H9 (cell line): ENCODE measurements around the gene KLHL13. TPM values are rescaled to one million over a fixed set of nuclear protein-coding genes. Genes with fewer than 3 reads are reported as not detected.

ENCODE experiments used
- DNase-seq: peaks from one replicate; pipeline ENCODE4 v3.0.0-alpha.2; 2017
- H2AFZ ChIP-seq: one replicate; pipeline ENCODE4 v1.6.1; 2013; ENCODE audit warnings: mild to moderate bottlenecking, low read length, control low read depth, moderate library complexity
- H2AK5ac ChIP-seq: 2 replicates; pipeline ENCODE4 v1.6.1; 2013; ENCODE audit warnings: low read length, control low read depth, mixed read lengths; ENCODE audit not compliant: insufficient read length
- H2BK120ac ChIP-seq: one replicate; pipeline ENCODE4 v1.6.1; 2013; ENCODE audit warnings: low read depth, mild to moderate bottlenecking, low read length, control low read depth, inconsistent platforms; ENCODE audit not compliant: poor library complexity, severe bottlenecking
- H2BK12ac ChIP-seq: 2 replicates; pipeline ENCODE4 v1.6.1; 2013; ENCODE audit warnings: low read length, control low read depth, mixed read lengths, low read depth; ENCODE audit not compliant: insufficient read length
- H2BK15ac ChIP-seq: 2 replicates; pipeline ENCODE4 v1.6.1; 2013; ENCODE audit warnings: low read depth, low read length, control low read depth
- H2BK20ac ChIP-seq: one replicate; pipeline ENCODE4 v1.6.1; 2013; ENCODE audit warnings: low read depth, mild to moderate bottlenecking, low read length, control low read depth, inconsistent platforms; ENCODE audit not compliant: poor library complexity, severe bottlenecking
- H2BK5ac ChIP-seq: 2 replicates; pipeline ENCODE4 v1.6.1; 2013; ENCODE audit warnings: low read length, control low read depth, mixed read lengths; ENCODE audit not compliant: insufficient read length
- H3K14ac ChIP-seq: 2 replicates; pipeline ENCODE4 v1.6.1; 2013; ENCODE audit warnings: low read length, control low read depth; ENCODE audit not compliant: insufficient read depth
- H3K18ac ChIP-seq: 2 replicates; pipeline ENCODE4 v1.6.1; 2013; ENCODE audit warnings: low read depth, mild to moderate bottlenecking, mixed read lengths, low read length, control low read depth; ENCODE audit not compliant: insufficient read length
- H3K23ac ChIP-seq: 2 replicates; pipeline ENCODE4 v1.6.1; 2013; ENCODE audit warnings: low read length, control low read depth, mixed read lengths, low read depth; ENCODE audit not compliant: insufficient read length
- H3K23me2 ChIP-seq: 2 replicates; pipeline ENCODE4 v1.6.1; 2013; ENCODE audit warnings: low read depth, mild to moderate bottlenecking, mixed read lengths, low read length, control low read depth; ENCODE audit not compliant: insufficient read length, poor library complexity, severe bottlenecking
- H3K27ac ChIP-seq: 2 replicates; pipeline ENCODE4 v1.5.1; 2013; ENCODE audit warnings: low read length, control low read depth, mixed read lengths, low read depth; ENCODE audit not compliant: insufficient read length
- H3K27me3 ChIP-seq: 2 replicates; pipeline ENCODE4 v1.6.1; 2013; ENCODE audit warnings: low read length, control low read depth, inconsistent platforms; ENCODE audit not compliant: insufficient read depth
- H3K4ac ChIP-seq: 2 replicates; pipeline ENCODE4 v1.6.1; 2013; ENCODE audit warnings: low read depth, mild to moderate bottlenecking, control low read depth, inconsistent platforms, low read length, moderate library complexity
- H3K4me1 ChIP-seq: 2 replicates; pipeline ENCODE4 v1.6.1; 2013; ENCODE audit warnings: low read length, control low read depth, inconsistent platforms; ENCODE audit not compliant: insufficient read depth
- H3K4me2 ChIP-seq: 2 replicates; pipeline ENCODE4 v1.6.1; 2013; ENCODE audit warnings: low read length, control low read depth, mixed read lengths; ENCODE audit not compliant: insufficient read length, insufficient read depth
- H3K56ac ChIP-seq: 2 replicates; pipeline ENCODE4 v1.6.1; 2013; ENCODE audit warnings: low read depth, mild to moderate bottlenecking, mixed read lengths, low read length, control low read depth; ENCODE audit not compliant: insufficient read length
- H3K79me1 ChIP-seq: 2 replicates; pipeline ENCODE4 v1.6.1; 2013; ENCODE audit warnings: low read depth, mild to moderate bottlenecking, moderate library complexity, low read length, control low read depth, inconsistent platforms; ENCODE audit not compliant: insufficient read depth, poor library complexity, severe bottlenecking
- H3K79me2 ChIP-seq: 2 replicates; pipeline ENCODE4 v1.6.1; 2013; ENCODE audit warnings: low read length, control low read depth, inconsistent platforms; ENCODE audit not compliant: insufficient read depth
- H3K9ac ChIP-seq: 2 replicates; pipeline ENCODE4 v1.6.1; 2013; ENCODE audit warnings: low read length, control low read depth, mixed read lengths; ENCODE audit not compliant: insufficient read length; ENCODE audit errors: extremely low read depth
- H3K9me3 ChIP-seq: one replicate; pipeline ENCODE4 v1.6.1; 2013; ENCODE audit warnings: low read depth, low read length, inconsistent platforms; ENCODE audit not compliant: control insufficient read depth
- H3T11ph ChIP-seq: one replicate; pipeline ENCODE4 v1.6.1; 2013; ENCODE audit warnings: mild to moderate bottlenecking, low read length, control low read depth, inconsistent platforms
- H4K20me1 ChIP-seq: one replicate; pipeline ENCODE4 v1.6.1; 2013; ENCODE audit not compliant: control insufficient read depth, insufficient read length, insufficient read depth
- H4K5ac ChIP-seq: 2 replicates; pipeline ENCODE4 v1.6.1; 2013; ENCODE audit warnings: low read depth, mild to moderate bottlenecking, mixed read lengths, low read length, control low read depth; ENCODE audit not compliant: insufficient read length
- H4K8ac ChIP-seq: replicated peaks from 2 replicates; pipeline ENCODE4 v1.6.1; 2013; ENCODE audit warnings: low read length, control low read depth, mixed read lengths, low read depth; ENCODE audit not compliant: insufficient read length
- H4K91ac ChIP-seq: 2 replicates; pipeline ENCODE4 v1.6.1; 2013; ENCODE audit warnings: low read depth, mild to moderate bottlenecking, moderate library complexity, mixed read lengths, low read length, control low read depth; ENCODE audit not compliant: insufficient read length
- H3K27ac Mint-ChIP-seq, 3 experiments: 2 replicates in 2 of 3; 3 replicates in 1 of 3; pipeline ENCODE4 v1.8.0; 2020 to 2021; ENCODE audit warnings: mixed read lengths in 3 of 3, mild to moderate bottlenecking in 1 of 3, moderate library complexity in 1 of 3
- H3K27me3 Mint-ChIP-seq: 2 replicates; pipeline ENCODE4 v1.8.0; 2021; ENCODE audit warnings: low read depth, mild to moderate bottlenecking, moderate library complexity, mixed read lengths
- H3K36me3 Mint-ChIP-seq, 3 experiments: 2 replicates in 2 of 3; 3 replicates in 1 of 3; pipeline ENCODE4 v1.8.0; 2020 to 2021; ENCODE audit warnings: low read depth in 3 of 3, mixed read lengths in 3 of 3; ENCODE audit not compliant: insufficient read depth in 1 of 3
- H3K4me1 Mint-ChIP-seq, 2 experiments: 2 replicates each; pipeline ENCODE4 v1.8.0; 2020; ENCODE audit warnings: mixed read lengths in 2 of 2
- H3K4me3 Mint-ChIP-seq, 2 experiments: 2 replicates in 1 of 2; 3 replicates in 1 of 2; pipeline ENCODE4 v1.8.0; 2020 to 2021; ENCODE audit warnings: mild to moderate bottlenecking in 2 of 2, mixed read lengths in 2 of 2, moderate library complexity in 1 of 2
- H3K9me3 Mint-ChIP-seq, 2 experiments: 2 replicates in 1 of 2; 3 replicates in 1 of 2; pipeline ENCODE4 v1.8.0; 2020; ENCODE audit warnings: mild to moderate bottlenecking in 2 of 2, mixed read lengths in 2 of 2, moderate library complexity in 1 of 2
- WGBS: extraction: QIAGEN DNeasy Blood & Tissue Kit; methylation state at CpG from one replicate; pipeline ENCODE4 v1.1.7; 2013; ENCODE audit warnings: missing lambda C conversion rate, low lambda C conversion rate, mixed read lengths; ENCODE audit not compliant: insufficient read length; ENCODE audit errors: extremely low coverage; 5-methylcytosine and 5-hydroxymethylcytosine counted together
- total RNA-seq: library from RNA; stranded (reverse); gene quantifications from 2 replicates; pipeline ENCODE4 v1.2.1, GENCODE V29; 2021
- TF ChIP-seq, protein P1 (sequence below): fragments of 200-600 bp; sonication (generic); conservative IDR thresholded peaks from 3 replicates; pipeline ENCODE4 v1.8.0; 2021; ENCODE audit warnings: antibody characterized with exemption, mild to moderate bottlenecking

KLHL13 gene
- total RNA-seq, 1 experiment from 2014 or later: 4.1 TPM

DNA sequence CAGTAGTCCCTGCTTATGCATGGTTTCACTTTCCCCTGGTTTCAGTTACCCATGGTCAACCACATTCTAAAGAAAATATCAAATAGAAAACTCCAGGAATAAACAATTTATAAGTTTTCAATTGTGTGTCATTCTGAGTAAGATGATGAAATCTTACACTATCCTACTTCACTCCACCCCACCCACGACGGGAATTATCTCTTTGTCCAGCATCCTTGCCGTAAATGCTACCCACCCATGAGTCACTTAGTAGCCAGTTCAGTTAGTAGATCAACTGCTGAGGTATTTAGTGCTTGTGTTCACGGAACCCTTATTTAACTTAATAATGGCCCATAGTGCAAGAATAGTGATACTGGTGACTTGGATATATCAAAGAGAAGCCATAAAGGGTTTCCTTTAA lies 91.4 kb downstream of the KLHL13 start:
- Histone ChIP-seq H2AK5ac (no peak overlapping the region), H3K79me2 (no peaks in the 10 kb centered on the region), H2BK120ac (no peak overlapping the region), H2BK15ac (no peak overlapping the region), H3K9me3 (peaks cover 17% of the 10 kb centered on the region), H3K4me2 (no peak overlapping the region), H3K18ac (no peak overlapping the region), H2AFZ (no peak overlapping the region), H3K27me3 (no peaks in the 10 kb centered on the region), H3K9ac (no peak overlapping the region), H3K23me2 (no peaks in the 10 kb centered on the region), H3T11ph (no peak overlapping the region), H4K5ac (no peak overlapping the region), H3K79me1 (no peaks in the 10 kb centered on the region), H3K27ac (no peak overlapping the region), H3K4ac (no peak overlapping the region), H4K8ac (no peak overlapping the region), H3K14ac (no peak overlapping the region), H2BK12ac (no peak overlapping the region), H3K56ac (no peak overlapping the region), H4K91ac (no peak overlapping the region), H4K20me1 (no peaks in the 10 kb centered on the region), H2BK20ac (no peak overlapping the region), H3K23ac (no peak overlapping the region), H3K4me1 (no peaks in the 10 kb centered on the region), H2BK5ac (no peak overlapping the region)
- no peaks in the 10 kb centered on the region for H3K4me1 Mint-ChIP-seq
- H3K4me3 Mint-ChIP-seq: no peak overlapping the region
- TF ChIP-seq, protein P1, sequence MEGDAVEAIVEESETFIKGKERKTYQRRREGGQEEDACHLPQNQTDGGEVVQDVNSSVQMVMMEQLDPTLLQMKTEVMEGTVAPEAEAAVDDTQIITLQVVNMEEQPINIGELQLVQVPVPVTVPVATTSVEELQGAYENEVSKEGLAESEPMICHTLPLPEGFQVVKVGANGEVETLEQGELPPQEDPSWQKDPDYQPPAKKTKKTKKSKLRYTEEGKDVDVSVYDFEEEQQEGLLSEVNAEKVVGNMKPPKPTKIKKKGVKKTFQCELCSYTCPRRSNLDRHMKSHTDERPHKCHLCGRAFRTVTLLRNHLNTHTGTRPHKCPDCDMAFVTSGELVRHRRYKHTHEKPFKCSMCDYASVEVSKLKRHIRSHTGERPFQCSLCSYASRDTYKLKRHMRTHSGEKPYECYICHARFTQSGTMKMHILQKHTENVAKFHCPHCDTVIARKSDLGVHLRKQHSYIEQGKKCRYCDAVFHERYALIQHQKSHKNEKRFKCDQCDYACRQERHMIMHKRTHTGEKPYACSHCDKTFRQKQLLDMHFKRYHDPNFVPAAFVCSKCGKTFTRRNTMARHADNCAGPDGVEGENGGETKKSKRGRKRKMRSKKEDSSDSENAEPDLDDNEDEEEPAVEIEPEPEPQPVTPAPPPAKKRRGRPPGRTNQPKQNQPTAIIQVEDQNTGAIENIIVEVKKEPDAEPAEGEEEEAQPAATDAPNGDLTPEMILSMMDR: no peak
- WGBS: no CpG with 5 or more reads among the region's 4 CpGs
- peaks cover 12 to 59% of the 10 kb centered on the region in 2 experiments for H3K9me3 Mint-ChIP-seq
- H3K27me3 Mint-ChIP-seq: no peaks in the 10 kb centered on the region; the same call in 1 of the 2 replicates
- H3K36me3 Mint-ChIP-seq: peaks cover 2 to 4% (median 3%) of the 10 kb centered on the region in 3 experiments; a peak in 1 of 7 replicates
- no peak for DNase-seq
- H3K27ac Mint-ChIP-seq: no peak overlapping the region
